Transverse colon (tissue), 3 donors: ENCODE data around the gene RASSF4.

Source experiments
- POLR2A ChIP-seq: fragments of 450-650 bp; IDR thresholded peaks from one replicate; pipeline ENCODE4 v1.6.1; 2016; ENCODE audit warnings: antibody characterized with exemption, mild to moderate bottlenecking, moderate library complexity
- TF ChIP-seq, protein P1 (sequence below), 5 experiments: fragments of 200-600 bp in 3 of 5; fragments of 450-650 bp in 2 of 5; sonication (generic) in 3 of 5; IDR thresholded peaks; 1 replicate in 2 of 5; 2 replicates in 3 of 5; pipeline ENCODE4 v1.5.1; 2016 to 2017; ENCODE audit warnings: antibody characterized with exemption in 5 of 5, inconsistent platforms in 3 of 5, mild to moderate bottlenecking in 2 of 5, moderate library complexity in 1 of 5

DNA sequence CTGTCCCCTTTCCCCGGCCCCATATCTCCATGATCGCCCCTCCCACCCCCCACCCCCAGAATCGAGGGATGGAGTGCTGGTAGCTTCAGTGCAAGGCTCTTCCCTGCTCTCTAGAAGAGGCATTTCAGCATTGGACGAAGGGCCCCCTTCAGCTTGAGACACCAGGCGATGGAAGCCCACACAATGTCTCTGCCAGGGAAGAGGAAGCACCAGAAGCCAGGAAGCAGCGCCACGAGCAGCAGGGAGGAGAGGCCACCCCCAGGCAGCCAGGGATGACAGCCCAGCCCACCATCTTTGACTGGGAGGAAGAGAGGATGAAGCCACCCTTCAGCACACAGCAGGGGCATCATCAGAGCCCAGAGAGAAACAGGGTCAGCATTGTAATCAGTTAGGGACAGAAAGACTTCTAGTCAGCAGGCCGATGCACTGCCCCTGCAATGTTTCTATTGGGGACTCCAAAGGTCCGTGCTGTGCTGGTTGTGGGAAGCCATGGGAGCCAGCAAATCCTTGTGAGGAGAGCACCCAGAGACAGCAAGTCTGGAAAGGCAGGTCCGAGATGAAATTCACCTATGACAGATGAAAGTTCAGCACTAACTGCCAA, 32.8 kb upstream of the RASSF4 start:
- TF ChIP-seq, protein P1, sequence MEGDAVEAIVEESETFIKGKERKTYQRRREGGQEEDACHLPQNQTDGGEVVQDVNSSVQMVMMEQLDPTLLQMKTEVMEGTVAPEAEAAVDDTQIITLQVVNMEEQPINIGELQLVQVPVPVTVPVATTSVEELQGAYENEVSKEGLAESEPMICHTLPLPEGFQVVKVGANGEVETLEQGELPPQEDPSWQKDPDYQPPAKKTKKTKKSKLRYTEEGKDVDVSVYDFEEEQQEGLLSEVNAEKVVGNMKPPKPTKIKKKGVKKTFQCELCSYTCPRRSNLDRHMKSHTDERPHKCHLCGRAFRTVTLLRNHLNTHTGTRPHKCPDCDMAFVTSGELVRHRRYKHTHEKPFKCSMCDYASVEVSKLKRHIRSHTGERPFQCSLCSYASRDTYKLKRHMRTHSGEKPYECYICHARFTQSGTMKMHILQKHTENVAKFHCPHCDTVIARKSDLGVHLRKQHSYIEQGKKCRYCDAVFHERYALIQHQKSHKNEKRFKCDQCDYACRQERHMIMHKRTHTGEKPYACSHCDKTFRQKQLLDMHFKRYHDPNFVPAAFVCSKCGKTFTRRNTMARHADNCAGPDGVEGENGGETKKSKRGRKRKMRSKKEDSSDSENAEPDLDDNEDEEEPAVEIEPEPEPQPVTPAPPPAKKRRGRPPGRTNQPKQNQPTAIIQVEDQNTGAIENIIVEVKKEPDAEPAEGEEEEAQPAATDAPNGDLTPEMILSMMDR (IDR thresholded peaks at IDR 0.05) = no peak
- TF ChIP-seq POLR2A = no peak
